ENCODE results near the gene KLC1.

DNA sequence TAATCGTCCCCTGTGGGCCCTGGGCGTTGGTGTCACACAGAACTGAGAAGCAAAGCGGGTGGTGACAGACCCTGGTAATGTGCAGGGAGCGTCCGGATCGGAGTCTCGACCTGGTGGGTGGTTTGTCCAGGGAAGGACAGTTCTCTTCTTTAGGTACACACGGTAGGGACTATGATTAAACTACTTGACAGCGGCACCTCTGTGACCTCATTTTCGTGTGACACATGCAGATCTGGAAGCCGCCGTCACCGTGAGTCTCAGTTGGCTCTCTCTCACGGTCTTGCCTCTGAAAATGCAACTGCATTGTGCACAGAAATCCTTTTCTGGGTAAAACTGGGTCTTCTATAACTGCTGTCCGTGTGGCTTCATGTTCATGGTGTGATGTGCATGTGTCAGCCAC lies 54.1 kb downstream of the KLC1 start:
- no peak for TF ChIP-seq POLR2A (IDR thresholded peaks at IDR 0.05)
- TF ChIP-seq, protein P1, sequence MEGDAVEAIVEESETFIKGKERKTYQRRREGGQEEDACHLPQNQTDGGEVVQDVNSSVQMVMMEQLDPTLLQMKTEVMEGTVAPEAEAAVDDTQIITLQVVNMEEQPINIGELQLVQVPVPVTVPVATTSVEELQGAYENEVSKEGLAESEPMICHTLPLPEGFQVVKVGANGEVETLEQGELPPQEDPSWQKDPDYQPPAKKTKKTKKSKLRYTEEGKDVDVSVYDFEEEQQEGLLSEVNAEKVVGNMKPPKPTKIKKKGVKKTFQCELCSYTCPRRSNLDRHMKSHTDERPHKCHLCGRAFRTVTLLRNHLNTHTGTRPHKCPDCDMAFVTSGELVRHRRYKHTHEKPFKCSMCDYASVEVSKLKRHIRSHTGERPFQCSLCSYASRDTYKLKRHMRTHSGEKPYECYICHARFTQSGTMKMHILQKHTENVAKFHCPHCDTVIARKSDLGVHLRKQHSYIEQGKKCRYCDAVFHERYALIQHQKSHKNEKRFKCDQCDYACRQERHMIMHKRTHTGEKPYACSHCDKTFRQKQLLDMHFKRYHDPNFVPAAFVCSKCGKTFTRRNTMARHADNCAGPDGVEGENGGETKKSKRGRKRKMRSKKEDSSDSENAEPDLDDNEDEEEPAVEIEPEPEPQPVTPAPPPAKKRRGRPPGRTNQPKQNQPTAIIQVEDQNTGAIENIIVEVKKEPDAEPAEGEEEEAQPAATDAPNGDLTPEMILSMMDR (IDR thresholded peaks at IDR 0.05), result no peak

Measured in sigmoid colon (tissue), 3 donors.